Endothelial cell (in vitro differentiated cells): ENCODE data around the gene THNSL1. TPM values are rescaled to one million over a fixed set of nuclear protein-coding genes. Genes with fewer than 3 reads are reported as not detected.

Experiments
- DNase-seq: peaks from one replicate; pipeline ENCODE4 v3.0.0; 2021; ENCODE audit warnings: low spot score
- H3K27ac Mint-ChIP-seq: one replicate; pipeline ENCODE4 v1.8.0; 2021; ENCODE audit warnings: mixed read lengths, inconsistent platforms; ENCODE audit not compliant: unreplicated experiment
- H3K27me3 Mint-ChIP-seq: one replicate; pipeline ENCODE4 v1.8.0; 2021; ENCODE audit warnings: mild to moderate bottlenecking, moderate library complexity, mixed read lengths, inconsistent platforms; ENCODE audit not compliant: unreplicated experiment
- H3K36me3 Mint-ChIP-seq: one replicate; pipeline ENCODE4 v1.8.0; 2021; ENCODE audit warnings: mild to moderate bottlenecking, low read depth, mixed read lengths, inconsistent platforms; ENCODE audit not compliant: unreplicated experiment
- H3K4me1 Mint-ChIP-seq: one replicate; pipeline ENCODE4 v1.8.0; 2021; ENCODE audit warnings: mild to moderate bottlenecking, mixed read lengths, inconsistent platforms; ENCODE audit not compliant: unreplicated experiment
- H3K4me3 Mint-ChIP-seq: one replicate; pipeline ENCODE4 v1.8.0; 2021; ENCODE audit warnings: mild to moderate bottlenecking, mixed read lengths, inconsistent platforms; ENCODE audit not compliant: unreplicated experiment
- H3K9me3 Mint-ChIP-seq: one replicate; pipeline ENCODE4 v1.8.0; 2021; ENCODE audit warnings: mixed read lengths, inconsistent platforms; ENCODE audit not compliant: unreplicated experiment
- CTCF ChIP-seq: fragments of 200-600 bp; sonication (generic); IDR thresholded peaks from one replicate; pipeline ENCODE4 v1.5.0; 2021; ENCODE audit warnings: antibody characterized with exemption; ENCODE audit not compliant: unreplicated experiment
- total RNA-seq: library from RNA; stranded (reverse); fragmentation: NEBNext Ultra II Directional; extraction: Animal tissue kit (Norgen Biotek cat#: 25700); gene quantifications from one replicate; pipeline ENCODE4 v1.2.1, GENCODE V29; 2021; ENCODE audit not compliant: unreplicated experiment

Gene THNSL1
- total RNA-seq, 1 donor from 2014 or later = 3.6 TPM

- Mint-ChIP-seq H3K27me3 (no peaks in the 10 kb centered on the region), H3K4me1 (no peaks in the 10 kb centered on the region), H3K27ac (no peak overlapping the region), H3K4me3 (no peak overlapping the region), H3K36me3 (no peaks in the 10 kb centered on the region), H3K9me3 (no peaks in the 10 kb centered on the region)
- DNase-seq = no peak
- no peak for TF ChIP-seq CTCF
Measured at GRCh38 chr10:24971374-24971773, 45.0 kb upstream of the THNSL1 start.

- Mint-ChIP-seq H3K4me1 (no peaks in the 10 kb centered on the region), H3K4me3 (no peak overlapping the region), H3K9me3 (no peaks in the 10 kb centered on the region), H3K36me3 (no peaks in the 10 kb centered on the region), H3K27me3 (no peaks in the 10 kb centered on the region), H3K27ac (no peak overlapping the region)
- DNase-seq = no peak
- TF ChIP-seq CTCF = no peak
Measured at GRCh38 chr10:24973163-24973562, 43.2 kb upstream of the THNSL1 start.

- Mint-ChIP-seq H3K27ac (no peak overlapping the region), H3K9me3 (no peaks in the 10 kb centered on the region), H3K36me3 (no peaks in the 10 kb centered on the region), H3K4me3 (no peak overlapping the region), H3K4me1 (no peaks in the 10 kb centered on the region), H3K27me3 (peaks cover 1% of the 10 kb centered on the region)
- TF ChIP-seq CTCF = no peak
- DNase-seq = no peak
Measured at GRCh38 chr10:24974976-24975375, 41.4 kb upstream of the THNSL1 start.

GRCh38 chr10:24979685-24980084 is 36.7 kb upstream of the THNSL1 start:
- H3K4me3 Mint-ChIP-seq = no peak overlapping the region
- no peak overlapping the region for H3K27ac Mint-ChIP-seq
- H3K27me3 Mint-ChIP-seq = peaks cover 2% of the 10 kb centered on the region
- no peaks in the 10 kb centered on the region for H3K4me1 Mint-ChIP-seq
- H3K9me3 Mint-ChIP-seq = no peaks in the 10 kb centered on the region
- no peaks in the 10 kb centered on the region for H3K36me3 Mint-ChIP-seq
- DNase-seq = no peak
- TF ChIP-seq CTCF = no peak

GRCh38 chr10:24981161-24981710 is 35.2 kb upstream of the THNSL1 start:
- no peak for DNase-seq
- no peaks in the 10 kb centered on the region for H3K36me3 Mint-ChIP-seq
- H3K27me3 Mint-ChIP-seq = peaks cover 2% of the 10 kb centered on the region
- no peak for TF ChIP-seq CTCF
- no peak overlapping the region for H3K4me3 Mint-ChIP-seq
- no peak overlapping the region for H3K27ac Mint-ChIP-seq
- no peaks in the 10 kb centered on the region for H3K4me1 Mint-ChIP-seq
- H3K9me3 Mint-ChIP-seq = no peaks in the 10 kb centered on the region
